Heart right ventricle (tissue), 16 donors: Measurements from ENCODE around the gene EIF4G1. TPM values are rescaled to one million over a fixed set of nuclear protein-coding genes. Genes with fewer than 3 reads are reported as not detected.
A peak's percentile ranks its signal among the peaks of the same experiment; 100 is the strongest.

ENCODE experiments used
- ATAC-seq, 8 donors: fragments of 200-7000 bp; cut with Tn5 transposase; one replicate each; pipeline ENCODE4 v1.9.1; 2020; ENCODE audit warnings: mild to moderate bottlenecking in 8 of 8, moderate library complexity in 8 of 8, moderate number of reproducible peaks in 1 of 8
- DNase-seq, 2 donors: peaks; one replicate each; pipeline ENCODE4 v3.0.0-alpha.2; 2020
- H3K27ac ChIP-seq, 10 donors: fragments of 200-600 bp; sonication (generic) in 2 of 10; one replicate each; pipeline versions ENCODE4 v1.5.0 to v1.8.0; 2020 to 2022; ENCODE audit warnings: mild to moderate bottlenecking in 3 of 10
- H3K27me3 ChIP-seq, 7 donors: fragments of 200-600 bp; one replicate each; pipeline ENCODE4 v1.8.0; 2021 to 2022; ENCODE audit warnings: mild to moderate bottlenecking in 2 of 7
- H3K36me3 ChIP-seq, 9 donors: fragments of 200-600 bp; sonication (generic) in 1 of 9; one replicate each; pipeline versions ENCODE4 v1.5.0 to v1.8.0; 2020 to 2022; ENCODE audit warnings: mild to moderate bottlenecking in 2 of 9
- H3K4me1 ChIP-seq, 9 donors: fragments of 200-600 bp; sonication (generic) in 1 of 9; one replicate each; pipeline versions ENCODE4 v1.5.0 to v1.8.0; 2020 to 2022; ENCODE audit warnings: mild to moderate bottlenecking in 4 of 9
- H3K4me3 ChIP-seq, 10 donors: fragments of 200-600 bp; sonication (generic) in 2 of 10; one replicate each; pipeline versions ENCODE4 v1.5.0 to v1.8.0; 2020 to 2022; ENCODE audit warnings: mild to moderate bottlenecking in 7 of 10, moderate library complexity in 2 of 10
- H3K9me3 ChIP-seq, 11 donors: fragments of 200-600 bp in 10 of 11; sonication (generic) in 2 of 11; one replicate each; pipeline versions ENCODE4 v1.5.0 to v1.8.0; 2013 to 2022; ENCODE audit warnings: mild to moderate bottlenecking in 2 of 11, control low read depth in 1 of 11, moderate library complexity in 1 of 11
- CTCF ChIP-seq, 9 donors: fragments of 200-600 bp; sonication (generic) in 2 of 9; IDR thresholded peaks; one replicate each; pipeline versions ENCODE4 v1.5.0 to v1.8.0; 2021 to 2022; ENCODE audit warnings: antibody characterized with exemption in 9 of 9, mild to moderate bottlenecking in 5 of 9, moderate library complexity in 1 of 9
- WGBS, 2 donors: extraction: QIAGEN DNeasy Blood & Tissue Kit; methylation state at CpG; one replicate each; pipeline ENCODE4 v1.1.7; 2013; ENCODE audit warnings: inconsistent platforms in 1 of 2; 5-methylcytosine and 5-hydroxymethylcytosine counted together
- intact Hi-C, 10 donors: fragments of 100-400 bp; cut with DNase I; formaldehyde crosslinking; loops; one replicate each; pipeline versions ENCODE4 v1.11.1 to v1.14.2; 2022
- polyA plus RNA-seq, 2 donors: library from polyadenylated mRNA; stranded (reverse); fragments of 200-250 nt; gene quantifications; one replicate each; pipeline ENCODE4 v1.2.3, GENCODE V29; 2013
- total RNA-seq, 10 donors: library from RNA; stranded (reverse); fragmentation: NEBNext Ultra II Directional in 3 of 10; extraction: Animal tissue kit (Norgen Biotek cat#: 25700) in 3 of 10; gene quantifications; one replicate each; pipeline versions ENCODE4 v1.2.1 to v1.2.4, GENCODE V29; 2021 to 2023
- donor health status: Arrhythmogenic right ventricular cardiomyopathy.
- donor health status: ischemic (EF 13 %, LVEDD 7.1; RV severe dilation, severe dysfunction).
- donor health status: healthy with polysubstance abuse.
- donor health status: DM: no; HTN: yes; CAD: no.
- donor health status: DM: no; HTN: no; CAD: no.
- donor health status: ischemic (EF 25% LVEDD 6.9; RV normal size, moderate dysfunction).
- donor health status: ischemic (EF 25% LVEDD 5.7; RV mildly dilated, moderate dysfunction).
- donor health status: healthy.
- donor health status: DM: yes; HTN: yes; CAD: no.
- donor health status: Ischemic cardiomyopathy.
- donor health status: ischemic (EF 35%, LVEDD 5.7; RV mildly dilated, moderate dysfunction).
- donor health status: nonischemic (EF 11% LVEDD 7.7; RV severe dilation, severe dysfunction).
- donor health status: DM: yes; HTN: yes; CAD: no.
- donor health status: PGD.
- donor health status: ischemic (EF 29% LVEDD 5.4; RV normal size, mild dysfunction).
- donor health status: nonischemic (EF 23%, LVEDD 6.1; RV moderate dilation, normal function).

The EIF4G1 gene
- total and polyA plus RNA-seq, 12 donors = 142 to 316 (median 209) TPM

- 82 to 87% methylated on average over 8 of the region's 8 CpGs for WGBS, 2 donors
- Histone ChIP-seq H3K36me3 (peaks cover 25 to 90% (median 86%) of the 10 kb centered on the region in 9 donors), H3K27ac (peak overlapping the region in 2 of 10 donors; percentile 4 to 31), H3K27me3 (no peaks in the 10 kb centered on the region), H3K9me3 (no peaks in the 10 kb centered on the region), H3K4me3 (no peak overlapping the region), H3K4me1 (peaks cover 7 to 49% (median 36%) of the 10 kb centered on the region in 9 donors)
- no peak for DNase-seq
- no peak for TF ChIP-seq CTCF (IDR thresholded peaks at IDR 0.05)
- no peak for ATAC-seq
- intact Hi-C loops = no loop called here
These were observed 9.3 kb downstream of the EIF4G1 start for GRCh38 chr3:184323696-184324095.

DNA sequence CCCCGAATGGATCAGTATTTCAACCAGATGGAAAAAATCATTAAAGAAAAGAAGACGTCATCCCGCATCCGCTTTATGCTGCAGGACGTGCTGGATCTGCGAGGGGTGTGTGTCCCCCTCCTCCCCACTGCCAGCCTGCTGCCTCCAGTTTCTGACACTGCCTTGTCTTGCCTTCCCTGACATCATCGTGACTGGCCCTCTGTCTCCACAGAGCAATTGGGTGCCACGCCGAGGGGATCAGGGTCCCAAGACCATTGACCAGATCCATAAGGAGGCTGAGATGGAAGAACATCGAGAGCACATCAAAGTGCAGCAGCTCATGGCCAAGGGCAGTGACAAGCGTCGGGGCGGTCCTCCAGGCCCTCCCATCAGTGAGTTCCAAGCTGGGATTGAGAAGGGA lies 10.9 kb downstream of the EIF4G1 start:
- 90 to 92% methylated on average over 13 of the region's 13 CpGs for WGBS, 2 donors
- ATAC-seq (no peak), DNase-seq (no peak)
- H3K27ac ChIP-seq = no peak overlapping the region
- H3K9me3 ChIP-seq = no peaks in the 10 kb centered on the region
- TF ChIP-seq CTCF (IDR thresholded peaks at IDR 0.05) = no peak
- H3K36me3 ChIP-seq = peaks cover 30 to 100% (median 99%) of the 10 kb centered on the region in 9 donors
- no peaks in the 10 kb centered on the region for H3K27me3 ChIP-seq
- intact Hi-C loops = no loop called here
- H3K4me1 ChIP-seq = peaks cover 0 to 35% (median 24%) of the 10 kb centered on the region in 9 donors
- H3K4me3 ChIP-seq = no peak overlapping the region

DNA sequence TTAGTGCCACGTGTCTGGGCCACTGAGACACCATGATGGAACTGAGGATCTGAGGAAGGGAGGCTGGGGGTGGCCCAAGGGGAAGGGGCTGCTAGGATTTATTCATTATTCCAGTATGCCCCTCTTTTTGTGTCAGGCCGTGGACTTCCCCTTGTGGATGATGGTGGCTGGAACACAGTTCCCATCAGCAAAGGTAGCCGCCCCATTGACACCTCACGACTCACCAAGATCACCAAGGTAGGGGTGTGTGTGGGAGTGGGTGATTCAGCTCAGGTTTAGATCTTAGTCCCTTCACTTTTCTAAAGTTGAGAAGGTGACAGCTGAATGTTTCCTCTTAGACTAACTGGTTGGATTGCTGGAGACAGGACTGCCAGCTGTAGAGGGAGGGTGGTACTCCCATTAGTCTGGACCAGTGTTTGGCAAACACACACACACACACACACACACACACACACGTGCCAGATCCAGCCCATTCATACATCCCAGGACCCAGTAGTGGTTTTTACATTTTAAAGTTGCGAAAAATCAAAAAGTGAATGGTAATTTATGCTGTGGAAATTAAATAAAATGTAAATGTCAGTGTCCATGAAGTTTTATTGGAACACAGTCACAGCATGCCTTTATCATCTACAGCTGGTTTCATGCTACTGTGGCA lies 11.4 kb downstream of the EIF4G1 start:
- ATAC-seq = no peak
- intact Hi-C loops = no loop called here
- H3K36me3 ChIP-seq = peaks cover 26 to 100% (median 100%) of the 10 kb centered on the region in 9 donors
- DNase-seq = no peak
- WGBS, 2 donors = 82 to 86% methylated on average over 6 of the region's 6 CpGs
- H3K9me3 ChIP-seq = no peaks in the 10 kb centered on the region
- TF ChIP-seq CTCF (IDR thresholded peaks at IDR 0.05) = no peak
- H3K27ac ChIP-seq = no peak overlapping the region
- peaks cover 0 to 29% (median 18%) of the 10 kb centered on the region in 9 donors for H3K4me1 ChIP-seq
- no peaks in the 10 kb centered on the region for H3K27me3 ChIP-seq
- no peak overlapping the region for H3K4me3 ChIP-seq

- Histone ChIP-seq H3K4me1 (peaks cover 0 to 25% (median 12%) of the 10 kb centered on the region in 9 donors), H3K27ac (no peak overlapping the region), H3K9me3 (no peaks in the 10 kb centered on the region), H3K27me3 (no peaks in the 10 kb centered on the region), H3K4me3 (no peak overlapping the region), H3K36me3 (peaks cover 26 to 100% (median 99%) of the 10 kb centered on the region in 9 donors)
- 95% methylated on average over 21 of the region's 21 CpGs for WGBS, 2 donors
- intact Hi-C loops = no loop called here
- DNase-seq = no peak
- no peak for ATAC-seq
- no peak for TF ChIP-seq CTCF (IDR thresholded peaks at IDR 0.05)
These were observed 12.8 kb downstream of the EIF4G1 start for GRCh38 chr3:184327171-184327570.
